Measurements from ENCODE around the gene DUSP9.

Gene DUSP9

DNA sequence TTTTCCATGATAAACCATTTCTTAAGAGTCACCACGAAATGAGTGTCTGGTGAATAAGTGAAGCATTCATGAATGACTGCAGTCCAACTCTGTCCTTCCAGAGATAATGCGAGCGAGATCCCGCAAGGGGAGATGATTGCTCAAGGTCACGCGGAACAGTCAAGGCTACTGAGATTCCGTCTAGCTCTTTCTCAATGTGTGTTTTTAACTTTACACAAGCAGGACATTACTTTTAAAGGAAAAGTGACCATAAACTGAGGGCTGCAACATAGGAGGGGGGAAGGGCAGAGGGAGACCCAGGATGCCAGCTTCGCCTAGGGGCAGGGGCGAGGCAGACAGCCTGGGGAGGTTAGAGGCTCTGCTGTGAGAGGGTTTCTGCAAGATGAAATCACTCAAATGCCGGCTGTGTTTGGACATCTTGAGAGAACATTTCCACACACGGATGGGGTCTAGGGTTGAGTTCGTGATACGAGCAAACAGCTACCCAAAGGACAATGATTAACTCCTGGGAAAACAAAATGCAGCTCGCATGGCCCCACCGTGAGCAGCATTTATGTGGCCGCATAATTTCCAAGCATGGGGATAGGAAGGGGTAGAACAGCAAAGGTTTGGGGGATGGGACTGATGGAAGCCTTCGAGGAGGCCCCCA, 24.2 kb upstream of the DUSP9 start:
- DNase-seq (ENCODE audit: low read depth in 2 of 2), result no peak

DNA sequence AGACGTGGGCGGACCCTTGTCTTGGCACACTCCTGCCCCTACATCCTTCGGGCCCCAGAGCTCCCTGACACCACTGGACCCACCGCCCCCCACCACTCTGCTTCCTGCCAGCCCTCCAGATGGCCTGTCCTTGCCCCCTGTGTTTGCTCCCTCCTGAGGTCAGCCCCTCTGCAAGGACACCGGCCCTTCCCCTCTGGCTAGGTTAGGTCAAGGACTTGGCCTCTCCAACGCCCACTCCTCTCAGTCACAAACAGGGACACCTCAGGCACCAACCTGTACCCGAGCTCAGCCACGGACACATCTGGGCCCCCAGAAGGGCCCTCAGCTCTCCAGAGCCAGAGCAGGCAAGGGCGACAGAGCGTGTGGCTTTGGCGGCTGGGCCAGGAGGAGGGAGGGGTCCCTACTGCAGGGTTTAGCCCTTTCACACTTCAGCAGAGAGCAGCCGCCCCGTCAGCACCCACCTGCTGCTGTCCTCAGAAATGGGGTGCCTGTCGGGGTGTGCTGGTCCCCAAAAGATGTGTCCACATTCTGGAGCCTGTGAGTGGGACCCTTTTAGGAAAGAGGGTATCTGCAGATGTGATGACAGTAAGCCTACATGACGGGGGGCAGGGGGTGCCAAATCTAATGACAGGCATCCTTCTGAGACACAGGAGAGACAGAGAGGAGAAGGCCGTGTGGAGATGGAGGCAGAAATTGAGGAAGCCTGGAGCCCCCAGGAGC, 23.5 kb upstream of the DUSP9 start:
- DNase-seq (ENCODE audit: low read depth in 2 of 2), result no peak

DNA sequence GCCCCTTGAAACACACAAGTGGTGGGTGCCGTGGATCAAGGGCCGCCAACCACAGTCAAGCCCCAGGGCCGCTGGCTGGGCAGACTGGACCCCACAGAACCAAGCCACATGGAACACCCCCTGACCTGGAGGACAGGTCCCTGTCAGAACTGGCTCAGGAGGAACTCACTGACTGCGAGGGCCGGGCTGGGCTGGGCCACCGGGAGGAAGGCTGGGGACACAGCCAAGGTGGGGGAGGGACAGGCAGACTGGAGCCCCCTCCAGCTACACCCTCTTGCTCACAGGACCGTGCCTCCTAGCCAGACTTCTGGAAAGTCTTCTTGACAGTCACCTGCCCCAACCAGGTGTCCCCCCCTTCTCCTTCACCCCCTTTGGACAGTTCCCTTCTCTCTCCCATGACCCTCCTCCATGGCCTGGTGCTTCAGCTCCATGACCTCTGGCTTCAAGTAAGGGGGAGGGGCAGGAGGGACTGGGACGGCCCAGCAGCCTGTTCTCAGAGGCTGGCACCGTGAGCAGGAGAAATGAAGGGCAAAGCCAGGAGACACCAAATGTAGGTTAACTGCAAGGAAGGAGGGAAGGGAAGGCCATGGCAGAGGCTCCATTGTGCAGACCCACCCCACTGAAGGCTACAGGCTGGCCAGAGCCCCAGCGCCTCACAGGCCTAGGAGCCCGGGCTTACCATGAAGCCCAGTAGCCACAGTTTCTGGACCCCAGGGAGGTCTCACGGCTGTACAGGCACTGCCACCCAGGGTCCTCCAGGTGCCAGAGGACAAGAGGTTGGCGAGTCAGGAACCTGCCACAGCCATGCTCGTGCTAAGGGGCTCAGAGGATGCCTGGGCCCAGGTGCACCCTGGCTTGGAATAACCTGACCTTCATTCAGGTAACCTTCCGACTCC, 22.6 kb upstream of the DUSP9 start:
- no peak for DNase-seq (ENCODE audit: low read depth in 2 of 2)

DNA sequence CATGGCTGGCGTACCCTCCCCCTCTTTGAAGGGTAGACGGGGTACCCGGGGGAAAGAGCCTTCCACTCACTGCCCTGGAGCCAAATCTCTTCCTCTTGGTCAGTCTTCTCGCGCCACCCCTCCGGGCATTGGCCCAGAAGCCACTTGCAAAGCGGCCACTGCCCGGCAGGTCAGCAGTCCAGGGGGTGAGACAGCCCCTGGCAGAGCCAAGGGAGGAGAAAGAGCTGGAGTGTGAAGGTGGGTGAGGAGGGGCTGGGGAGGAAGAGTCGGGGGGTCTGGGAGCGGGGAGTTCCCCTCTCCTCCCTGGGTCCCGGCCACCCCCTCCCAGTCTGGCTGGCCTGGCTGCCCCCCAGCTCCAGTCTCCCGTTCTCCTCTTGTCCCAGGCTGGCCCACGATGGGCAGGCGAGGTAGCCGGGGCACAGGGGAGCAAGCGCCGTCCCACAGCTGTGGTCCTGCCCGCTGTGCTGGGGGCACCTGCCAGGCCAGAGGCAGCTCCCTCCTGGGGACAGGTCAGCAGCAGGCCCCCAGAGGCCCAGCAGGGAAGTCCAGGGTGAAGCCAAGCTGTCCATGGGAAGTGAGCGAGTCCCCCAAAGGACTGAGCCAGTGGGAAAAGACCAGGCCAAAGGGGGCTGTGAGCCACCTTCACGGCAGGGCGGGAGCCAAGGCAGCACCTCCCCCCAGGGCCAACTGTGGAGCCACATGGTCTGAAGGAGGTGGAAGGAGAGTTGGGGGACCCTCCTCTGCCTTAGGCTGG, 21.6 kb upstream of the DUSP9 start:
- no peak for DNase-seq (ENCODE audit: low read depth in 2 of 2)

DNA sequence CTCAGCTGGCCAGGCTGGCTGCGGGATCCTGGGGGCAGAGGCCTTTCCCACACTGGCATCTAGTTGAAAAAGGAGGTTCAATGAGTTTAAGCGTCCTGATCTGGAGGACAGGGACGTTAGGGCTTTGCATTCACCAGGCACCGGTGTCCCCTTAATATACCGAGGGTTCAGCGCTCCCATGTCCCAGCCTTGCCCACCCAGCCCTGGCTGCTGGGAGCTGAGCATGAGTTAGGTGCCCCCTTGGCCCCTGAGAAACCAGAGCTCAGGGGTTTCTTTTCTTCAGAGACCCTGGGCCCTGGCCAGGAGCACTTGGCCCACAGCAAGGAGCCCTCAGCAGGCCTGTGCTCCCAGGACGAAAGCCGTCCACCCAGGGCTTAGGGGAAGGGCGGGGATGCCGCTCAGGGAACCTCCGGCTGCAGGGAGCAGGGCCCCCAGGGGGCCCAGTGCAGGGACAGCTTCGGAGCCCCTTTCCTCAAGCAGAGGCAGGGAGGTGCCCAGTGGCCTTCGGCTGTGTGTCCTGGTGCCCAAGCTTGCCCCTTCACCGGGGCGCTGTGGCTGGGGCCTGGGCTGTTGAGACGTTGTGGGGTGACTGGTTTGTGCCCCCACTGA, 20.9 kb upstream of the DUSP9 start:
- DNase-seq (ENCODE audit: low read depth in 2 of 2), result no peak

DNA sequence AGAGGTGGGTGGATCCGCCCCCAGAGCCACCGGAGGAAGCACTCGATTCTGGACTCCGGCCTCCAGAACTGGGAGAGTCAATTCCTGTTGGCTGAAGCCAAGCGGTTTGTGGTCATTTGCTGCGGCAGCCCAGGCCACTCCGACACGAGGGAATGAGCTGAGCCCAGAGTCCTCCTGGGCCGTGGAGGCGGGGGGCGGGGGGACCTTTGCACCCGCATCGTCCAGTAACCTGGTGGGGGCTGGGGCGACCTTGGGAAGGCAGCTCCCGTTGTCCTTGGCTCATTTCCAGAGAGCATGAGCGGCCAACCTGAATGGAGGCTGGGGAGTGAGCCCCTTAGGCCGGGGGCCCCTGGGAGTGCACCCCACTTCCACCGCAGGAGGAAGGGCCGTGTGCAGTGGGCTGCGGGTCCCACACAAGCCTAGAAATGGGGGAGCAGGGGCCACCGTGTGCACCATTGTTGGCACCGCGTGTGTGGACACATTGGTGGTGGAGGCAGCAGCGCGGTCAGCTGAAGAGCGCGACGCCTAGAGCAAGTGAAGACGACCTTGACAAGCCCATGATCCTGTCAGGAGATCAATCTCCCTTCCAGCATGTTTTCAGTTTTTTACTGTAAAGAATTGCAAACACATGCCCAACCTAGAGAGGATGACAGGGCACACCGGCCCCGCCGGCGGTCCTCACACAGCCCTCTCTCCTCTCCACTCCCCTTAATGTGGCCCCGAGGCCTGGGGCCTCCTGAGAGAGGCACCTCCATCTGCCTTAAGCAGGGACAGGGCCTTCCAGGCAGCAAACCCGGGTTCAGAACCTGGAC, 19.9 kb upstream of the DUSP9 start:
- DNase-seq (ENCODE audit: low read depth in 2 of 2), result no peak

DNA sequence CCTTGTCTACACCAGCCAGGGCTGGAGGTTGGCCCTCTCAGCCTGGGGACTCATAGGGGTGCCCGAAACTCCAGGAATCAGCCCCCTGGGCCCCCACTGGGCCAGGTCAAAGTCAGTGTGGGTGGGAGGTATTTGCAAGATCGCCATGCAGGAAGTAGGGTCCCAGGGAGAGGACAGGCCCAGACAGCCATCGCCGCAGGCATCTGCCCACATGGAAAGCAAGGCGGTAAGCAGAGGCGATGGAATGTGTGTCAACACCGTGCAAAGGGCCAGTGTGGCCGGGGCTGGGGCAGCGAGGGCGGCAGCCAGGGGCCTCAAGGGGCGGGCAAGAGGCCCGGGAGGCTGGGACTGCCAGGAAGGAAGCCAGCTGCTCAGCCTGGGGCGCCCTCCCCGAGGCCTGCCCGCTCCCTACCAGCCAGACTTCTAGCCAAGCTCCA, 19.3 kb upstream of the DUSP9 start:
- DNase-seq (ENCODE audit: low read depth in 2 of 2), result no peak

DNA sequence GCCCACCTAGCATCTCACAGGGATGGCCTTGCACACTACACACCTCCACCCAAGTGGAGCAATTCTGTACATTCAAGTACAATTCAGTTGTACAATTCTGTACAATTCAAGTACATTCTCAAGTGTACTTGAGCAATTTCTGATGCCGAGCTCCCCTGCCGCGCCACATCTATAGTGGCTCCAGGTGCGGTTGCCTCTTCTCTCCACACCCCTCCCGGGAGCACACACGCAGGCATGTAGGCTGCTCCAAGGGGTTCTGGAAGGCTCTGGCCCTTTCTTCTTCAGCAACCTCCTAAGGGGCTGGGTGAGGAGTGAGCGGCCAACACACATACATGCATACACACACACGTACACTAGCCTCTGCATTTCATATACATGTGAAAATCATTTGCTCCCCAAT, 18.9 kb upstream of the DUSP9 start:
- DNase-seq (ENCODE audit: low read depth in 2 of 2), result no peak

DNA sequence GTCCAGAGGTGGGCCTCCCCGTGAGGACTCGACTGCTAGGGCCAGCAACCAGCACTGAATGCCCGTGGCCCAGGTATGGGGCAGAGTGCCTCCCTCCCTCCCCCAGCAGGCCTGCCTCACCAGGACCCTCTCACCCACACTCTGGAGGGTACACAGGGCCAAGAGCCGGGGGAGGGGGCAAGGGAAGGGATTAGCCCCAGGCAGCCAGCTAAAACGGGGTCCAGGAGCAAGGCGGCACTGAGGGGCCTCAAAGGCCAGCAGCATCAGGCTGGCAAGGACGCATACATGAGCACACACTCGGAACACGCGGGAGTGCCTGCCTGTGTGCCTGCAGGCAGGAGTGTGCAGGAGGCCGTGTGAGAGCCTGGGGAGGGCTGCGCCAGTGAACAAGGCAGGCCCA, 18.3 kb upstream of the DUSP9 start:
- DNase-seq (ENCODE audit: low read depth in 2 of 2), result no peak

DNA sequence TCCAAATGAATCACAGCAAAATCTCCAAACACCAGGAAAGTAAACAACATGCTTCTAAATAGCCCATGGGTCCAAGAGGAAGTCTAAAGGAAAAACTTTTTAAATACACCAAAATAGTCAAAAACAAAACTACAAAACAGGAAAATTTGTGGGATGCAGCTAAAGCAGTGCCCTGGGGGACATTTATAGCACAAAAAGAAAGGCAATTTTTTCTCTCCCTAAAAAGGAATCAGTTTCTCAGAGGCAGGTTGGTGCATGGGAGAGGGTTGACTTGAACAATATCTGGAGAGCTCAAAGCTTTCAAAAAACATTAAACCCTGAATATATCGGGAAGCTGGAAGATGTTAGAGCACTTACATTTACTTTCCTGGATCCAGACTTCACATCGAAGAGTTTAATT, 15.7 kb upstream of the DUSP9 start:
- no peak for DNase-seq (ENCODE audit: low read depth in 2 of 2)

DNA sequence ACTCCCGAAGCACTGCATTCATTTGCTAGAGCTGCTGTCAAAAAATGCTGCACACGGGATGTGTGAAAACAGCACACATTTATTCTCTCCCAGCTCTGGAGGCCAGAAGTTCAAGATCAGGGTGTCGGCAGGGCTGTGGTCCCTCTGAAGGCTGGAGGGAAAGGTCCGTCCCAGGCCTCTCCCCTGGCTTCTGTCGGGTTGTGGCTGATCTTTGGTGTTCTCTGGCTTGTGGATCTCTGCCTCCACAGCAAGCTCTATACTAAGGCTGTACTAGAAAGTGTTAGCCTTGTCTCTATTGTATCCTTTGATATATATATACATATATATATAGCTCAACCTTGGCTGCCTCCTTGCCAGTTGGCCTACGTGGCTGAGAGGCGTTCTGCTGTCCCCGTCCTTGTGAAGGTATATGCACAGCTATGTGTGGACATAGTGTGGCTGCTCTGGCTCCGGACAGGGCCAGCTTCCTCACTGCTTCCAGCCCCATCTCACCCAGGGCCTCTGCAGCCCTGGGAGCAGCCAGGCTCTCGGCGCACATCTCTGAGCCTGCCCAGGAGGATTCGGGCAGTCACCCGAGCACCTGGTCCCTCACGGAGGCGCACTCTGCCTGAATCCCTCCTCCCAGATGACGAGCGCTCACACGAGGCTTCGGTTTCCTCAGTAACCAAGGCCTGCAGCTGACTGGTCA, 15.0 kb upstream of the DUSP9 start:
- DNase-seq (ENCODE audit: low read depth in 2 of 2), result no peak

DNA sequence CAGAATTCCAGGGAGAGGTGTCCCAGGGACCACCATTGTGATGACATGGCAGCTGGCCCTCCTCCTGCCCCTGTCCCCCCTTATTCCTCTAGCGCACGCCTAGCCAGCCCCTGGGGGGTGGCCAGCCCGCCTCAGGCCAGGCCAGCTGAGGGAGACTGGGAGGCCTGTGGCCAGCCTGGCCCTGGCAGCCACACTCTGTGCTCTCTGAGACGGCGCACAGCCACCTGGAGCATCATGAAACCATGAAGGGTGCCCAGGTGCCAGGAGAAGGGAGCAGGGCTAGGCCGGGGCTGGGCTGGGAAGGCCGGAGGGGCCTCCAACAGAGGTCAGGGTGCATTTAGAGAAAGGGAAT, 14.4 kb upstream of the DUSP9 start:
- no peak for DNase-seq (ENCODE audit: low read depth in 2 of 2)

DNA sequence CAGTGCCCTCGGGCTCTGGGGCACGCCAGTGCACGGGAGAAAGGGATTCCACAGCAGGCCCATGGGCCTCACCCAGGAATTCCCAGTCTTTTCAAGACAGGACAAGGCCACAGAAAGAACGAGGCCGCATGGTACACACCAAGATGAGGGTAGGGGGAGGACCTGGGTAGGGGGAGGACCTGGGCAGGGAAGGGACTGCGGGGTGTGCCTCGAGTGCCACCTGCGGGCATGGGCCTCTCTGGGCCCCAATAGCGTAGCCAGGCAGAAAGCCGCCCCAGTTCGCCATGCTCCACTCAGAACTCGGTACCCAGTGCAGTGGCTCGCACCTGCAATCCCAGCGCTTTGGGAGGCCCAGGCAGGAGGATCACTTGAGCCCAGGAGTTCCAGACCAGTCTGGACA, 14.0 kb upstream of the DUSP9 start:
- no peak for DNase-seq (ENCODE audit: low read depth in 2 of 2)

DNA sequence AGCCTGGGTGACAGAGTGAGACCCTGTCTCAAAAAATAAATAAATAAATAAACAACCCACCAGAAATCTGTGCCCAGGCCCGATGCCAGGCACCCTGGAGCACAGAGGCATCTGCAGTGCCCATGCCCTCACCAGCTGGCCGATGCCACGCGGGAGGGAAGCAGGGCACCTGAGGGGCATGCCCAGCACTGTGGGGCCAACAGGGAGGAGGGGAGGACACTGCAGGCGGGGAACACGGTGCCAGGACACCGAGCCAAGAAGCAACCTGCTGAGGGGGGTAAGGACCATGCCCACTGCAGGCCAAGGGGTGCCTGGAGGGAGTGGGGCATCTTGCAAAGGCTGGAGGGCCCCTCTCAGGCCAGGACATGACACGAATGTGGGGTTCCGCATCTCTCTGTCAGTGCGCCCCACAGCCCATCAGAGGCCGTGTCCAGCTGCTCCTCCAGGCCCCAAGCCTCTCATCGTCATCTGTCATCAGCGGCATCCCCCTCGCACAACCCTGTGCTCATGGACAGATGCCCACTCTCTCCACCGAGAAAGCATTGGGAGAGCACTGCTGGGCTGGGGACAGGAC, 13.3 kb upstream of the DUSP9 start:
- DNase-seq (ENCODE audit: low read depth in 2 of 2), result no peak

DNA sequence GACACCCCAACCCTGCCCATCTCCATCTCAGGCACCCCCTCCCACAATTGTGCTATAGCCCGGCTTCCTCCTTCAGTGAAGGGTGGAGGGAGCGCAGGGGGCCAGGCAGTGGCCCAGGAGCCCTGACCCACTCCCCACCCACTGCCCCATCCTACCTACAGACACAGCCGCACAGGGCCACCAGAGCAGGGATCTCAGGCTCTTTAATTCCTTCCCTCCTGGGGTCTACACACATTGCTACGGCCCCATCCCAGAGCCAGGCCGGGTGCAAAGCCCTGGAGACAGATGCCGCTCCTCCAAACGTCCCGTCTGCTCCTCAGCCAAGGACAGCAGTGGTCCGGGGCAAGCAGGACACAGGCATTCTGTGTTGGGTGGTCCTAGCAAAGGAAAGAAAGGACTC, 12.8 kb upstream of the DUSP9 start:
- DNase-seq (ENCODE audit: low read depth in 2 of 2), result no peak

DNA sequence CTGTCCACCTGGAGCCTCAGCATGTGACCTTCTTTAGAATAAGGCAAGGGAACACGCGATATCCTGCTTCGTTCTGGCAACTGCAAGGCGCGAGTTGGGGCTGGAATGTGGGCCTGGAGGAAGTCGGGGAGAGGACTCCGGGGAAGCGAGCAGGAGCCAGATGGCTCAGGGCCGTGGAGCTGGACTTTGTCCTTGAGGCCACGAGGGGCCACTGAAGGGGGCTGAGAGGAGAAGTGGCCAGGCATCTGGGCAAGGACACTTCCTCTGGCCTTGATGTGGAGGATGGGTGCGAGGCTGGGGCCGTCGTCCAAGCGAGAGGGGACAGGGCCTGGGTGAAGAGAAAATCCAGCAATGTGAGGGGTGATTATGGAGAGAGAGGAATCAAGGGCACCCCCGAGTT, 12.2 kb upstream of the DUSP9 start:
- no peak for DNase-seq (ENCODE audit: low read depth in 2 of 2)

DNA sequence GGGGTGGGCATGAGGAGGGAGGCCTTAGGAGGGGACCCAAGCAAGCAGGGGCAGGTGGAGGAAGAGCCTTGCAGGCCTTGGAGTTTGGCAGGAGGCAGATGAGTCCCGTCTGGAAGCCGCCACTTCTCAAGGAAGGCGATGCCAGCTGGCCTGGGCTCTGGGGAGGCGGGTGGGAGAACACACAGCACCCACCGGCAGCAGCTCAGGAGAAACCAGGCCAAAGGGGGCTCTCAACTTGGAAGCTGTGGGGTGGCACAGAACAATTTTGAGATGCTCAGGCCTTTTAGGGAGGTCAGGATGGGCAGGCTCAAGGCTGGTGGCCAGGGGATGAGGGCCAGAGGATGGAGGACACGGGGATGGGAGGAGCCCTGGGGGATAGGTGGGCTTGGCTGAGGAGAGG, 11.6 kb upstream of the DUSP9 start:
- no peak for DNase-seq (ENCODE audit: low read depth in 2 of 2)

DNA sequence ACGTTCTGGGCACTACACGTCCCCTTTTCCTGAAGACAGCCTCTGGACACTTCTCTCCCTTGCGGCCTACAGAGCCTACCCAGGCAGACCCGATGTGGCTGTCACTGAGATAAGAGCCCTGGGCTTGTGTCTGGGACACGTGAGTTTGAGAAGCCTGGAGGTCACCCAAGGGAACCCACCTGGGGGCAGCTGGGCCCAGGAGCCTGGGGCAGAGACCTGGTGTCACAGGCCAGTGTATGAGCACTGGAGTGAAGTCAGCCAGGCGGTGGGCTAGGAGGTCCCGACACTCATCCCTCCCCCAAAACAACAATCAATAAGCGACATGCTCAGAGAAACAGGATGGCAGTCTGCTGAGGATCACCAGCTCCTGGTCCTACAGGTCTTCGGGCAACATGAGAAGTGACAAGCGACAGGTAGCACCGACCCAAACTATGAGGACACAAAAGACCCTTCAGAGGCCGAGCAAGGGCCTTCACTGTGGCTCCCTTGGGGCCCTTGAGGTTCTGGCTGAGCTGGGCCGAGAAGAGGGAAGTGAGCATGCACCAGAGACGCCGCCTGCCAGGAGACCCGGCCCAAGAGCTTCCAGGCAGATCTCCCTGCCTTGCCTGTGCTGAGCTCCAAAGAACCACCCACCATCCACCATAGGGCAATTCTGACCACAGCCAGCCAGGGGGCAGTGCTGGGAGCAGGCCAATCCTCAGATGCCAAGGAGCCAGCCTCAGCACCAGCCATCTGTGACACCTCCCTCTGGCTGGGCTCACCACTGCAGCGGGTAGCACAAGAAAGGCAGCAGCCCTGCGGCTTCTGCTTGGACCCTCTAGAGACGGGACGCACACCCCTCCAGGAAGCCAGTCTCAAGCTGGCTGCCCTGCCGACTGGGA, 11.0 kb upstream of the DUSP9 start:
- no peak for DNase-seq (ENCODE audit: low read depth in 2 of 2)

DNA sequence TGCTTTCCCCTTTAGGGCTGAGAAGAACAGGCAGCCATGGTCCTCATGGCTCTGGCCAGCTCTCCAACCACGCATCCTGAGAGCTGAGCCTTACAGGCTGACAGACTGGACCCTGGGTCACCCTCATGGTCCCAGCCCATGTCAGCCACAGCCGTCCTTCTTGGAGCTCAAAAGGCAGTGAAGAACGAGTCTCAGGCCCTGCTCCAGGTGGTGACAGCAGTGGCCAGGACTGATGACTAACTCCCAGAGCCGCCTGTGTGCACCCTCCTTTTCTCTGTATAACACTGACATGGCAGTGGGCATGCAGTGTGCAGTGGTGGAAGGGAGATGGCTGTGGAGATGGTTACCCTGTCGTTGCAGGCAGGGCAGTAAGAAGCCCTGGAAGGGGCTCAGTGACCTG, 10.3 kb upstream of the DUSP9 start:
- no peak for DNase-seq (ENCODE audit: low read depth in 2 of 2)

Measured in fibroblast of skin of left quadriceps (primary cell).